OCI-LY1 (cell line): ENCODE measurements around the gene MAN1A2.

ENCODE experiments used
- H2AFZ ChIP-seq: fragments of 200-600 bp; sonication (generic), shearing (Covaris generic); 2 replicates; pipeline ENCODE4 v1.6.0; 2014; ENCODE audit warnings: antibody characterized with exemption, mild to moderate bottlenecking, low read length
- H3F3A ChIP-seq: fragments of 200-600 bp; sonication (generic), shearing (Covaris generic); 2 replicates; pipeline ENCODE4 v1.6.0; 2014; ENCODE audit warnings: mild to moderate bottlenecking, antibody characterized with exemption, low read length, moderate library complexity; ENCODE audit not compliant: insufficient read depth
- H3K27ac ChIP-seq: fragments of 200-600 bp; sonication (generic); 2 replicates; pipeline ENCODE4 v1.5.1; 2014; ENCODE audit warnings: low read length, mixed run types, mild to moderate bottlenecking, low read depth; ENCODE audit not compliant: poor library complexity, severe bottlenecking
- H3K27me3 ChIP-seq: fragments of 200-600 bp; sonication (generic); 2 replicates; pipeline ENCODE4 v1.6.0; 2014; ENCODE audit warnings: antibody characterized with exemption, mild to moderate bottlenecking, low read length, moderate library complexity; ENCODE audit not compliant: insufficient read depth
- H3K36me3 ChIP-seq: fragments of 200-600 bp; sonication (generic); 2 replicates; pipeline ENCODE4 v1.6.1; 2014; ENCODE audit warnings: mild to moderate bottlenecking, antibody characterized with exemption, low read length, moderate library complexity, mixed read lengths; ENCODE audit not compliant: insufficient read depth
- H3K4me1 ChIP-seq: fragments of 200-600 bp; sonication (generic); 2 replicates; pipeline ENCODE4 v1.5.1; 2014; ENCODE audit warnings: mild to moderate bottlenecking, low read length, moderate library complexity; ENCODE audit not compliant: insufficient read depth, severe bottlenecking
- H3K4me2 ChIP-seq: fragments of 200-600 bp; sonication (generic), shearing (Covaris generic); 2 replicates; pipeline ENCODE4 v1.6.1; 2014; ENCODE audit warnings: low read length
- H3K4me3 ChIP-seq: fragments of 200-600 bp; sonication (generic); 2 replicates; pipeline ENCODE4 v1.5.1; 2014; ENCODE audit warnings: low read length, low read depth, mild to moderate bottlenecking, mixed read lengths; ENCODE audit not compliant: poor library complexity, severe bottlenecking
- H3K79me2 ChIP-seq: fragments of 200-600 bp; shearing (Covaris generic); 2 replicates; pipeline ENCODE4 v1.6.1; 2016; ENCODE audit warnings: mixed run types, low read length, mixed read lengths; ENCODE audit not compliant: insufficient read depth
- H3K9ac ChIP-seq: fragments of 200-600 bp; sonication (generic), shearing (Covaris generic); 2 replicates; pipeline ENCODE4 v1.6.1; 2014; ENCODE audit warnings: mild to moderate bottlenecking, low read length, mixed read lengths
- H3K9me2 ChIP-seq: fragments of 200-600 bp; sonication (generic), shearing (Covaris generic); 2 replicates; pipeline ENCODE4 v1.6.1; 2014; ENCODE audit warnings: low read depth, mild to moderate bottlenecking, low read length, mixed read lengths
- H3K9me3 ChIP-seq: fragments of 200-600 bp; shearing (Covaris generic); 2 replicates; pipeline ENCODE4 v1.6.1; 2014; ENCODE audit warnings: low read length, mixed read lengths
- H4K20me1 ChIP-seq: fragments of 200-600 bp; sonication (generic), shearing (Covaris generic); 2 replicates; pipeline ENCODE4 v1.6.0; 2016; ENCODE audit warnings: mild to moderate bottlenecking, low read length; ENCODE audit not compliant: insufficient read depth
- EZH2 ChIP-seq: fragments of 200-600 bp; sonication (generic), shearing (Covaris generic); IDR thresholded peaks from 2 replicates; pipeline ENCODE4 v1.8.0; 2017; ENCODE audit warnings: borderline replicate concordance, mixed run types, mild to moderate bottlenecking, antibody characterized with exemption, low read length, moderate library complexity, mixed read lengths
- TF ChIP-seq, protein P1 (sequence below): fragments of 200-600 bp; sonication (generic), shearing (Covaris generic); IDR thresholded peaks from 2 replicates; pipeline ENCODE4 v1.5.1; 2017; ENCODE audit warnings: mild to moderate bottlenecking, antibody characterized with exemption, low read length, moderate library complexity, mixed read lengths

The MAN1A2 gene

DNA sequence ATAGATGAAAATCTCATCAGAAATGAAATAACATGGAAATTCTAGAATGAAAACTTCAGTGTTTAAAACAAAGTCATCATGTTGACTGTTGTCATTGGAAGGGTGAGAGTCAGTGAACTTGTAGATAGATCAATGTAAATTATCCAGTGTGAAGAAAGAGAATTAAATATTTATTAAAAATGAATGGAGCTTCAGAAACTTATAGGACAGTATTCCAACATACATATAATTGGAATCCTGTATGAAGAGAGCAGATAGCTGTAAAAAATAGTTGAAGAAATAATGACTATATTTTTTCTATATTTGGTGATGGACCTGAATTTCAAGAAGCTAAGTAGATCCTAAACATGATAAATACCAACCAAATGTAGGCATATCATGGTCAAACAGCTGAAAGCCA lies 60.0 kb downstream of the MAN1A2 start:
- no peaks in the 10 kb centered on the region for H3K79me2 ChIP-seq
- no peak overlapping the region for H3K4me3 ChIP-seq
- TF ChIP-seq EZH2: no peak
- TF ChIP-seq, protein P1, sequence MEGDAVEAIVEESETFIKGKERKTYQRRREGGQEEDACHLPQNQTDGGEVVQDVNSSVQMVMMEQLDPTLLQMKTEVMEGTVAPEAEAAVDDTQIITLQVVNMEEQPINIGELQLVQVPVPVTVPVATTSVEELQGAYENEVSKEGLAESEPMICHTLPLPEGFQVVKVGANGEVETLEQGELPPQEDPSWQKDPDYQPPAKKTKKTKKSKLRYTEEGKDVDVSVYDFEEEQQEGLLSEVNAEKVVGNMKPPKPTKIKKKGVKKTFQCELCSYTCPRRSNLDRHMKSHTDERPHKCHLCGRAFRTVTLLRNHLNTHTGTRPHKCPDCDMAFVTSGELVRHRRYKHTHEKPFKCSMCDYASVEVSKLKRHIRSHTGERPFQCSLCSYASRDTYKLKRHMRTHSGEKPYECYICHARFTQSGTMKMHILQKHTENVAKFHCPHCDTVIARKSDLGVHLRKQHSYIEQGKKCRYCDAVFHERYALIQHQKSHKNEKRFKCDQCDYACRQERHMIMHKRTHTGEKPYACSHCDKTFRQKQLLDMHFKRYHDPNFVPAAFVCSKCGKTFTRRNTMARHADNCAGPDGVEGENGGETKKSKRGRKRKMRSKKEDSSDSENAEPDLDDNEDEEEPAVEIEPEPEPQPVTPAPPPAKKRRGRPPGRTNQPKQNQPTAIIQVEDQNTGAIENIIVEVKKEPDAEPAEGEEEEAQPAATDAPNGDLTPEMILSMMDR: no peak
- no peaks in the 10 kb centered on the region for H3K4me1 ChIP-seq
- peaks cover 29% of the 10 kb centered on the region for H3K36me3 ChIP-seq
- H3K27me3 ChIP-seq: no peaks in the 10 kb centered on the region
- H3K4me2 ChIP-seq: no peak overlapping the region
- no peaks in the 10 kb centered on the region for H3K9me2 ChIP-seq
- H4K20me1 ChIP-seq: no peaks in the 10 kb centered on the region
- no peak overlapping the region for H3K27ac ChIP-seq
- peaks cover 15% of the 10 kb centered on the region for H3K9me3 ChIP-seq
- no peaks in the 10 kb centered on the region for H3F3A ChIP-seq
- no peak overlapping the region for H3K9ac ChIP-seq
- no peak overlapping the region for H2AFZ ChIP-seq

DNA sequence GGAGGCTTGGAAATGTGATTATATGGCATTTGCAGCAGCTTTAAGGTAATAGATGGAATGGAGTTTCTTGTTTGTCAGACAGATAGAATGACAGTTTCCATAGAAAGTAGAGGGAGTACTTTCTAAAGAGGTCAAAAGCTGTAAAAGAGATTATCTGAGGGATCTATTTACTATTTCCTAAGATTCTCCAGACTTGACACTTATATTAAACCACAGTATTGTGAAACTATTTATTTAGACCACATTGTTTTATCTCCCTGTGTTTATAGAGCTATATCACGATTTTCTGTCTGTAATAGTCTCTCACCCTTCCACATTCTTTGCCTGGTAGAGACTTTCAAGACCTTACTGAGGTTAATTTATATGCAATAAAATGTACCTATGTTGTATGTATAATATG lies 66.7 kb downstream of the MAN1A2 start:
- no peaks in the 10 kb centered on the region for H3K9me3 ChIP-seq
- no peaks in the 10 kb centered on the region for H3F3A ChIP-seq
- no peak overlapping the region for H2AFZ ChIP-seq

DNA sequence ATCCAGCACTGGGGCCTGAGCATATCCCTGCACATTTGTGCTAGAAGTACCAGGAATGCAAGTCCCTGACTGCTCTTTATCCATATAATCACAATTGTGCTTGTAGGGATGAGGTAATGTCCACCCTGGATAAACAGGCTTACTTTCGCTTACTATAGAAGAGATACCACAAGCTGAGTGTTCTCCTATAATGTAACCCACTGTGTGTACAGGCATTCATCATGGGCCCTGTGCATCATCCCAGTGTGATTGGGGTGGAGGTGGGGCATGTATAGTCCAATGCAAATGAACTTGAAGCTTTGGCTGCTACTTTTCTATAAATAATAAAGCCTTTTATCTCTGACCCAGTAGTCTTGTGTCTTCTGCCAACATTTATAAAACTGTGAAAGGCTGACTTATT lies 69.3 kb downstream of the MAN1A2 start:
- TF ChIP-seq, protein P1: no peak
- TF ChIP-seq EZH2: no peak
- no peak overlapping the region for H3K4me3 ChIP-seq
- no peak overlapping the region for H3K4me2 ChIP-seq
- no peaks in the 10 kb centered on the region for H3F3A ChIP-seq
- no peaks in the 10 kb centered on the region for H3K27me3 ChIP-seq
- no peaks in the 10 kb centered on the region for H3K9me3 ChIP-seq
- H4K20me1 ChIP-seq: no peaks in the 10 kb centered on the region
- no peak overlapping the region for H3K9ac ChIP-seq
- H3K9me2 ChIP-seq: no peaks in the 10 kb centered on the region
- no peak overlapping the region for H2AFZ ChIP-seq
- no peak overlapping the region for H3K27ac ChIP-seq
- no peaks in the 10 kb centered on the region; the same call in 1 of the 2 replicates for H3K79me2 ChIP-seq
- no peaks in the 10 kb centered on the region for H3K36me3 ChIP-seq
- H3K4me1 ChIP-seq: peaks cover 10% of the 10 kb centered on the region

More for the DNA sequence above, 66.7 kb downstream of the MAN1A2 start:
- Histone ChIP-seq H3K27me3 (no peaks in the 10 kb centered on the region), H3K79me2 (no peaks in the 10 kb centered on the region; the same call in 1 of the 2 replicates), H3K27ac (no peak overlapping the region), H3K36me3 (no peaks in the 10 kb centered on the region), H3K9ac (no peak overlapping the region), H4K20me1 (no peaks in the 10 kb centered on the region), H3K9me2 (no peaks in the 10 kb centered on the region), H3K4me2 (no peak overlapping the region), H3K4me1 (peaks cover 10% of the 10 kb centered on the region), H3K4me3 (no peak overlapping the region)
- no peak for TF ChIP-seq EZH2
- TF ChIP-seq, protein P1: no peak
